Astrocyte (in vitro differentiated cells and primary cell): ENCODE results near the gene TFRC.
"Not testable (repeated sequence)": the region's sequence is repeated elsewhere in the genome, so short reads cannot be mapped to it uniquely, and the experiment has no call there.

Experiments used
- CTCF ChIP-seq: IDR thresholded peaks from 2 replicates; pipeline ENCODE4 v1.5.1; 2011; ENCODE audit warnings: low read depth, mild to moderate bottlenecking, inconsistent platforms, low read length, moderate library complexity; ENCODE audit not compliant: insufficient read depth
- EZH2 ChIP-seq: IDR thresholded peaks from 2 replicates; pipeline ENCODE4 v1.6.1; 2012; ENCODE audit warnings: mild to moderate bottlenecking, low read length, inconsistent platforms; ENCODE audit not compliant: insufficient read depth

GRCh38 chr3:196022499-196022878 is 59.4 kb downstream of the TFRC start:
- TF ChIP-seq CTCF, EZH2: not testable (repeated sequence)
